ENCODE measurements around the gene OR2T1.
"Not testable (repeated sequence)": the region's sequence is repeated elsewhere in the genome, so short reads cannot be mapped to it uniquely, and the experiment has no call there.

Gene OR2T1, protein sequence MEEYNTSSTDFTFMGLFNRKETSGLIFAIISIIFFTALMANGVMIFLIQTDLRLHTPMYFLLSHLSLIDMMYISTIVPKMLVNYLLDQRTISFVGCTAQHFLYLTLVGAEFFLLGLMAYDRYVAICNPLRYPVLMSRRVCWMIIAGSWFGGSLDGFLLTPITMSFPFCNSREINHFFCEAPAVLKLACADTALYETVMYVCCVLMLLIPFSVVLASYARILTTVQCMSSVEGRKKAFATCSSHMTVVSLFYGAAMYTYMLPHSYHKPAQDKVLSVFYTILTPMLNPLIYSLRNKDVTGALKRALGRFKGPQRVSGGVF

DNA sequence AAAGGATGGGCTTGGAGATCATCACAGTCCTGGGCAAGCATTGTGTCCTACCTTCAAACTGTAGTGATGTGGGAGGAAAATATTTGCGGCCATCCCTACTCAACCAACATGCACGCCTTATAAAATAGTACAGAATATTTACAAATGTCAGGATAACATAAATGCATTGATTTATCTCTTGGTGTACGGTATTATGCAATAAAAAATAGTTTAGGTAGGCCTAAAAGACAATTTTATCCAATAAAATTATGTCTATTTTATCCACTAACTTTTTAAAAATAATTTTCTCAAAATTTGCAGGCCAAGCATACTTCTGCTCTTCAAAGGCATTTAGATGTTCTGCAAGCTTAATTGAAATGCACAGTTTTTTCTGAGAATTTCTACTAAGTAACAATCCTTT, at the start of gene OR2T1:
Gene OR2T1 (plus strand): TSS at position 301 of the 400 bp plus-strand sequence. CDS start 3,100 bp downstream, outside the sequence.
- no peak for DNase-seq

DNA sequence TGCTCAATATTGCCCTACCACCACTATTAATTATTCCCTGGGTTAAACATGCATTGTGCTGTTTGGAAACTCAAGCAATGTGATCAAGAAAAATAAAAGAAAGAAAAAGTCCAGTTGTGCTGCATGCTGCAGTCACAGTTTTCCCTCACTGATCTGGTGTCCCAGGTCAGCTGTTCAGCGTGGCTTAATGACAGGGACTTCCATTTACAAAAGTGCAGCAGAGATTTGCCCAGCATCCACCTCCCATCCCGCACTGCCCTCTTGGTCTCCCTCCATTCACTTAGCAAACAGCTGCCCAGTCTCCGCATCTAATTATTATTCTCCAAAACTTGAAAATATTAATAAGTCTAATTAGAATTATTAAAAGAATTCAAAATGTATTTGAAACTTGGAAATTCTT, 43.4 kb upstream of the OR2T1 start:
- no peak for DNase-seq

DNA sequence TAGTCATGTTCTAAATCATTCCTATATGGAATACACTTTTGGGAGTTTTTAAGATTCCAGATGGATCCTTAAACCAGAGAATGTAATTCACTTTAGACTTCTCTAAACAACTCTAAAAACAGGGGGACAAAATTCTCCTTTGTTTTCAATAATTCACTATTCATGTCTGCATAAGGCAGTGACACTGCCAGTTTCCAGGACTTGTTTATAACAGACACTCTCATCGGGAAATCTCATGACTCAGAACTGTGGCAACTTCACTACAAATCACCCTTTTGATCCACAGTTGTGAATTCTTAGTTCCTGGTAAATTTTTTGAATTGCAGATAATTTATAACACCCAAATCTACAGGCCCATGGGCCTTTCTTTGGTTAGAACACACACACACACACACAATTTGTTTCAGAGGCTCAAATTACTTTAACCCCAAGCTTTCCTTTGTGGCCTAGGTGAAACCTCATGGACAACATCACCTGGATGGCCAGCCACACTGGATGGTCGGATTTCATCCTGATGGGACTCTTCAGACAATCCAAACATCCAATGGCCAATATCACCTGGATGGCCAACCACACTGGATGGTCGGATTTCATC, 41.6 kb upstream of the OR2T1 start, which contains the start of gene OR2T4:
Gene OR2T4 (plus strand): TSS at position 545 of the 595 bp plus-strand sequence. CDS start 0 bp downstream, at position 545.
- DNase-seq, result no peak

DNA sequence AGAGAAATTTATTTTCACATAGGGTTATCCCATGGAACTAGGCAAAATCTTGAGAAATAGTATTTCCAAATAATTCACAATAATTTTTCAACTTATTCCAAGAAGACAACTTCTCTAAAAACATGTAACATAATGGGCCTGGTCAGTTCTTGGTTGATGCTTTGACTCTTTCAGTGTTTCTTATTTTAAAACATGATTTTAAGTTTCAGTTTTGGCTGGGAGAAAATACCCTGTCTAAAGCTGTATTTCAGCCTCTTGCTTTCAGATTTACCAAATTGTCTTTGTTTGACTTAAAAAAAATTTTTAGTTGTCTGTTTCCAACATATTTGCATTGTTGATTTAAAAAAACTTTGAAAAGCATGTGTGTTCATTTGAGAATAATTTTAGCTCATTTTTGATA, 36.2 kb upstream of the OR2T1 start:
- no peak for DNase-seq

DNA sequence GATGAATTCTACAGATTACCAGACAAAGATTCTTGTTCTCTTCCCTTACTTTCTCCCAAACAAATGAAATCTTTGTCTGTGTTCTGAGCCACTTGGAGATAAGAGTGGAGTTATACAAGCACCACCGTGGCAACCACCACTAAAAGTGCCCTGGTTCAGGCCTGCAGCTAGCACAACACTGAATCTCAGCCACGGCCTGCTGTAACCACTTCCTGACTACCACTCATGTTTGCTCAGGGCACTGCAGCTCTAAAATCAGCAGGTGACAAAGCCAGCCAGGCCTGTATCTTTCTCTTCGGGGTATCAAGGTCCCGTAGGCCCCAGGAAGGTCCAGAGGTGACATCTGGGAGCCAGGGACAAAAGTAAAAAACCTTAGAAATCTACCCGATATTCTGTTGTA, 30.5 kb upstream of the OR2T1 start:
- DNase-seq, result no peak

DNA sequence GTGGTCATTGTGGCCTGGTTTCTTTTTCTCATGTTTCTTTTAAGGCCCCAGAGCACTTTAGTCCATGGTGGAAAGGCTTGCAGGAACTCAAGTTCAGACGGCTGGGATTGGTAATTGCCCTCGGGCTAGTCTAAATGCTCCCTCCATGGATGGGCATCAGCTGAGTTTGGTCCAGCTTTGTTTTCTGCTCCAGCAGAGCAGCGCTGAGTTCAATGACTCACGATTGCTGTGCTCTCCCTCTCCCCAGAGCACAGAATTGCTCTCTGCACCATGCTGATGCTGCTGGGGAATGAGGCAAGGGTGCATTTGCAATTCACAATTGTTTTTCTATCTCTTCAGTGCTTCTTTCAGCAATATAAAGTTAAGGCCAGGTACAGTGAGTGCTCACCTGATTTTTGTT, 29.1 kb upstream of the OR2T1 start:
- DNase-seq, result no peak

DNA sequence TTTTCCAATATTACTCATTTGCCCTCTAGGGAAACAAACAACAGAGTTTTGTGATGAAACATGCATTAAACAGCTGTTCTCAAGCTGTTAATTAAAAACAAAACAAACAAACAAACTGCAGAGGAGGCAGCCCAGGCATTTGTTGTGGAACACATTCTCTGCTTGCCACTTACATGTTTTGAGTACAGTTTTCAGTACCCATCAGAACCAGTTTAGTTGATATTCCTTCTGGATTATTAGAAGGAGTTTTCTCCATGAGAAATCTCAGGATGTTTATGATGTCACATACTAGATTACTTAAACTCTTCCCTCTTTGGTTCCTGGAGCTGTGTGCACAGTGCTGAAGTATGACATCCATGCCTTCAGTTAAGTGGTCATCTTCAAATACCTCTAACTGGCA, 27.4 kb upstream of the OR2T1 start, which contains the start of gene OR2T6:
Gene OR2T6 (plus strand): TSS at position 301 of the 400 bp plus-strand sequence. CDS start 11,863 bp downstream, outside the sequence.
- DNase-seq, result no peak

DNA sequence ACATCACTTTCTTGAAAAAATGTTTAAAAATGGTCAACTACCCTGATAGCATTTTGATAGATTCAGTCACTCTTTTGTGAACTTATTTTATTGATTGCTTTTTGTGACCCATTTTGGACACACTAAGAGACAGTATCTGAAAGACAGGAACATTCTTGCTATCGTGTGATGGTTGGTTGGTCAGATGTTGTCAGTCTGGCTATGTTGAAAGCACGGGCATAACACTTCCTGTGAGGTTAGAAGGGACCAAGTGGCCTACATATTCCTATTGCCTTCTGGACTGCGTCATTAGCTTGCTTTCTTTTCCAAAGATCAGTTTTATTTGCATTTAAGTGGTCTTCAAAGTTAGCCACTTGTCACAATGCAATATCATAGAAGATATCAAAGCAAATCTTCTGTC, 25.9 kb upstream of the OR2T1 start:
- DNase-seq, result no peak

DNA sequence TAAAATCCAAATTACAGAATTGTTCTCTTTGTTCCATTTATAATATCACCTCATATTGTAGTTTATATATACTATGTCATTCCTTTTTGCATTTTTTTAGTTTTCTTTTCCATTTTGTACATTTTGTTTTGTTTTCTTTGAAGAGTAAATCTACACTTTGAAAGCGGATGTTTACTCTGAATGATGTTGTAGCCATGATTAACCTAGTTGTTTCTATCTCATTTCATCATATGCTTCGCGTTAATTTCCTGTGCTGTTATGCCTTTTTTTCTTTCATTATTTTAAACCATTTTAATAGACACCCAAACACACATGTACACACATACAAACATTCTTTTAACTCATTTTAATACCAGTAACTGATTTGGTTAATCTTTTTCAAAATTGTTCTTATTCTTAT, 22.0 kb upstream of the OR2T1 start:
- DNase-seq, result no peak

DNA sequence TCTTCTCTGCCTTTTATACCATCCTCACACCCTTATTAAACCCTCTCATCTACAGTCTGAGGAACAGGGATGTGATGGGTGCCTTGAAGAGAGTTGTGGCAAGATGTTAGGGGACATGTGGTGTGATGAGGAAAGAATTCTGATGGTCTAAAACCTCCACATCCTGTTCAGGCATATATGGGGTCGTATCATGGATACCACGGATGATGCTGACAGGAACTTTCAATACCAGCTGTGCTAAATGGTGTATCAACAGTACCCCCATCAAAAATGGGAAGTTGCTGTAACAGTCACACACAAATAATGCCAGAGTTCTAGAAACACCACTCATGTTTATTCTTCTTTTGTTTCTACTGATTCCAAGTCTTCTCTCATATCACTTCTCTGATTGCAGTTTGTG, 14.4 kb upstream of the OR2T1 start:
- DNase-seq, result no peak

DNA sequence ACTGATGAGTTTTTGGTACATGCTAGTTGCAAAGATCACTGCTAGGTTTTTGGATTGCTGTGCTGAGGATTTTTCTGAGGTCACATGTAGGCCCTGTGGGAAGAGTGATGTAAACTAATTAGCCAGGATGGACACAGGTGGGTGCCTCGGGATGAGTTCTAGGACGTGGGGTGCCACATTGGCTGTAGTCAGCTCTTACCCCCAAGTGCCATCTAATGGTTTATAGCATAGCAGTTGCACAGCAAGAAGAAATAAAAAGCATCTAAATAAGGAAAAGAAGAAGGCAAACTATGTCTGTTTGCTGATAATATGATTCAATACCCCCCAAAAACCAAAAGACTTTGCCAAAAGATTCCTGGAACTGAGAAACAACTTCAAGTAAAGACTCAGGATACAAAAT, 9.8 kb upstream of the OR2T1 start:
- DNase-seq, result no peak

DNA sequence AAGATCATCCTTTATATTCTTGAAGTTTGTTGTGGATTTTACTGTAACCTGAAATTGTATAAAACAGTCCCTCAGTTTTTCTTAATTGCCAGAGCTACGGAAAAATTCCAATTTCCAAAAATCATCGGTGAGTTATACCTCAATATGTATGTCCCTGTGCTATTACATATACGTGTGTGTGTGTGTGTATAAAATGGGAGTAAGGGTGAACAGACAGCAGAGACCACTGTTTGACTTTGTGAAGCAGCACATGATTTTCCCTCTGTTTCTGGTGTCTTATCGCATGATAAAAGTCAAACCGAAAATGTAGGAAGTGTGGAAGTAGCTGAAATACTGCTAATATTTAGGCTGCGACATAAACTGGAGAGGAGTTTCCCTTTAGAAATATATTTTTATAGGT, 1.2 kb downstream of the OR2T1 start:
- DNase-seq, result no peak

DNA sequence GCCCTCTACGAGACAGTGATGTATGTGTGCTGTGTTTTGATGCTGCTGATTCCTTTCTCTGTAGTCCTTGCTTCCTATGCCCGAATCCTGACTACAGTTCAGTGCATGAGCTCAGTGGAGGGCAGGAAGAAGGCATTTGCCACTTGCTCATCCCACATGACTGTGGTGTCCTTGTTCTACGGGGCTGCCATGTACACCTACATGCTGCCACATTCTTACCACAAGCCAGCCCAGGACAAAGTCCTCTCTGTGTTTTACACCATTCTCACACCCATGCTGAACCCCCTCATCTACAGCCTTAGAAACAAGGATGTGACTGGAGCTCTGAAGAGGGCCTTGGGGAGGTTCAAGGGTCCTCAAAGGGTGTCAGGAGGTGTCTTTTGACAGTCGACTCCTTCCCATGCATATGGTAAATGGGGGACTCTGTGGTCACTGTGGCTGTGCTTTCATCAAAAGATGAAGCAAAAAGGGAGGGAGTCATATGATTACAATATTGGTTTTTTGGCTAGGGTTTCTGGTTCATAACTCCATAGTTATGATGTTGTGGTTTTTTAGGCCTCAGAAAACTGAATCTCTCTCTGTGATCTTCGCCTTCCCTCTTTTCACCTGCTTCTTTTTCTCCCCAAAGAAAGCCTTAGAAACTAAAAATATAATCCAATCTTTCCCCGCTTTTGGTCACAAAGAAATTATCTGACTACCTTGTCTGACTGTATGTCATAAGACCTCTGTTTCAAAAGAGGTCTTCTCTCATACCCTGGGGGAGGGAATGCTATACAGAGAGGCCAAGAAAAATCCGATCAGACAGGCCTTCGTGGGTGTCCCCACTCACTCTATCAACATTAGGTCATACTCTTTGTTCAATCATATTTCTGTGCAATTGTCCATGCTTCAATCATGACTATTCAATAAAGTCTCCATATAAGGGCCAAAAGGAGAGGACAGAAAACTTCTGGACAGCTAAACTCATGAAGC, 4.2 kb downstream of the OR2T1 start:
- no peak for DNase-seq

DNA sequence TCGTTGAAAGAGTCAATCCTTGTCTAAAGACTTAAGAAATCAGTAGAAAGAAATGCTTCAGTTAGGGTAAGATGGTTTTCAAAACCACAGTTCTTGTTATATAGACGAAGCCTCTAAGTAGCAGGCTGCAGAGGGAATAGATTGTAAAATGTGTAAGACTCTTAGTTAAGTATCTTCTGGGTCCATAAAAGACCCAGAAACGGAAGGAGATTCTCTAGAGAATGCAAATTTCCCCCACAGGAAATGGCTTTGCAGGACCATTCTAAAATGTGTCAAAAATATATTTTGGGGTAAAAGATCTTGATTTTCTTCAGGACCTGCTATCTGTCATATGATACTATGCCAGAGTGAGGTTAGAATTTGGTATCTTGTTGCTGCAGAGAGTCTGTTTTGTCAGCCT, 13.4 kb downstream of the OR2T1 start:
- no peak for DNase-seq

DNA sequence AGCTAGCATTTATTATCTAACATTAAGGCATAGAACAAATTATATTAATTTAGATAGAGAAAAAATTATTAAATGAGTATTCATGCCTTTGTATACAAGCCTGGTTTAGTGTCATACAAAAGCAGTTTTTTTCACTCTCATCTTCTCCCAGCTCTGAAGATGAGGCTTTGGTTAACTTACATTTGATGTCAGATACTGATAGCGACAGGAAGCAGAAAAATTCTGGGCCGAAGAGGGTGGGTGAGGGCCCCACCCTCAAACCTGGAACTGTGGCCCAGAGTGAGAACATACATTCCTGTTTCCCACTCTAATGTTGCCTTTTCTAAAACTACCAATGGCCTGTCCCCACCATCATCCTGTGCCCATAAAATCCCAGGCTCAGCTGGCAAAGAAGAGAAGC, 15.0 kb downstream of the OR2T1 start:
- DNase-seq, result no peak

DNA sequence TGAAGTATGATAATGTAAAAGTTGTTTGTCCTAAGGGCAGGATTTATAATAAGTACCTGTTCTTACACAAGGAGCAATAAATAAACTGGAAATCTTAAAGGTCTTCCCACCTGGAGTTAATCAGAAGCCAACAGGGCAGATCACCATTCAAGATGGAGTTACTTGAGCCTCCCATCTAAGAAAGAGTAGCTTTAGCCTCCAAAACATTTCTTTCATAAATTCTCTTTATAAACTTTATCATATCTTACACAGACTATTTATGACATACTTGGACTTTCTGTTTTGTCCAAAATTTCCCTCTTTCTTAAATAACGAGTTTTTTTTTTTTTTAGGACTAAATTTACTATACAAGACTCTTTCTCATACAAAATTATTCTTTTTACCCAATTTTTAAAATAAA, 18.5 kb downstream of the OR2T1 start:
- DNase-seq, result no peak

DNA sequence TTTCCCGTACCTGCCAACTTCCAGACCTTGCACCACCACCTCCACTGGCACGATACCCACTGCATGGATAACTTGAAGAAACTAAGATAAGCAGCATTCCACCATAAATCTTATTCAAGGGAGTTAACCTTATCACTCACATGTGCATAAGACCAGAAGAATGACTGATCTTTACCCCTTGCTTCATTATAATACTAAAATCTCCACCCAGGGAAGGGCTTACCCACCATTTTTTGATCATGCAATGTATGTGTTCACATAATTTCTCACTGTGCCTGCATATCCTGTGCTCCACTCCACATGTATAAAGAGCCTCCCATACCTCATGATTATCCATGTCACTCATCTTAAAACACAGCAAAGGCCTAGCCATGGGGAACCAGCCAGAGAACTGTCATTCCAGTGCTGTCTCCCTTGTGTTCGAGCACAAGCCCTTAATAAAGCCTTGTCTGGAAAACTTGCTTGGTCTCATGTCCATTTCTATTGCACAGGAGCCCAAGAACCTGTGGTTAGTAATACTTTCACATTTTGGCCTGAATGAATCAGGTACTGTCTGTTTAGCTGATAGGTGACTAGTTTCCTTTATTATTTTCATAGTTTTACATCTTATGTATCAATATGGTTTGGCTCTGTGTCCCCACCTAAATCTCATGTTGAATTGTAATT, 24.8 kb downstream of the OR2T1 start:
- DNase-seq, result not testable (repeated sequence)

DNA sequence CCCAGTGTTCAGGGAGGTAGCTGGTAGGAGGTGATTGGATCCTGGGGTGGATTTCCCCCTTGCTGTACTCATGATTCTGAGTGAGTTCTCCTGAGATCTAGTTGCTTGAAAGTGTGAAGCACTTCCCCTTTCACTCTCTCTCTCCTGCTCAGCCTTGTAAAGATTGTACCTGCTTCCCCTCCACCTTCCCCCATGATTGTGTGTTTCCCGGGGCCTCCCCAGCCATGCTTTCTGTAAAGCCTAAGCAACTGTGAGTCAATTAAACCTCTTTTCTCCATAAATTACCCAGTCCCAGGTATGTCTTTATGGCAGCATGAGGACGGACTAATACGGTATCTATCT, 25.3 kb downstream of the OR2T1 start:
- not testable (repeated sequence) for DNase-seq

DNA sequence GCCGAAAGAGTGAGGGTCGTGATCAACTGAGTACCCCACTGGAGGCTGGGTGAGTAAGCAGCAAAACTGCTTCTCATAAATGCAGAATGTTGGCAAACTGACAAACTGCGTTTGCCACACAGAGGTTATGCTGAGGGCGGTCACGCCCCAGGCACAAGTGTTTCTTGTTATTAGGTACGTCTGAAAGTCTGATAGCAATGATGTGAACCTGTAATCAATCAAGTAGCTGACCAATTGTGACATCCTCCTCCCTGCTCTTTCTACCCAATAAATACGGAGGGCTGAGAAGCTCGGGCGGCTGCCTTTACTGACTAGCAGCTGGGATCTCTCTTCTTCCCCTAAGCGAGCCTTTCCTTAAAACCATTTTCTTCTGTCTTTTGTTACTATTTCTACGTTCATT, 28.8 kb downstream of the OR2T1 start:
- not testable (repeated sequence) for DNase-seq

DNA sequence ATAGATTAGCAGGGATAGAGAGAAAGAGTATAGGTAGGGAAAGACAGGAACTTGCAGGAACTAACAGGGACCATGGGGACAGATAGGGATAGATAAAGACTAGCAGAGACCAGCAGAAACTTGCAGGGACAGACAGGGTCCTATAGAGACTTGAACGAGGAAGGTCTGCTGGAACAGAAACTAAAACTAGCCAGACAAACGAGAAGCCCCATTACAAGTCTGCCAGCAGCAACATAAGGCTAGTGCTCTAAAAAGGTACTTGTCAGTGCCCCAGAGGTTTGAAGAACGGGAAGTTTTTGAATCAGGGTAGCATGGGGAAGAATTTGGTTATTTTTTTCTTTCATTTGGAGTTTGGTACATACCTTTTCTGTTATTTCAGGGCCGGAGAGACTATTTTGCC, 29.4 kb downstream of the OR2T1 start:
- DNase-seq, result not testable (repeated sequence)

DNA sequence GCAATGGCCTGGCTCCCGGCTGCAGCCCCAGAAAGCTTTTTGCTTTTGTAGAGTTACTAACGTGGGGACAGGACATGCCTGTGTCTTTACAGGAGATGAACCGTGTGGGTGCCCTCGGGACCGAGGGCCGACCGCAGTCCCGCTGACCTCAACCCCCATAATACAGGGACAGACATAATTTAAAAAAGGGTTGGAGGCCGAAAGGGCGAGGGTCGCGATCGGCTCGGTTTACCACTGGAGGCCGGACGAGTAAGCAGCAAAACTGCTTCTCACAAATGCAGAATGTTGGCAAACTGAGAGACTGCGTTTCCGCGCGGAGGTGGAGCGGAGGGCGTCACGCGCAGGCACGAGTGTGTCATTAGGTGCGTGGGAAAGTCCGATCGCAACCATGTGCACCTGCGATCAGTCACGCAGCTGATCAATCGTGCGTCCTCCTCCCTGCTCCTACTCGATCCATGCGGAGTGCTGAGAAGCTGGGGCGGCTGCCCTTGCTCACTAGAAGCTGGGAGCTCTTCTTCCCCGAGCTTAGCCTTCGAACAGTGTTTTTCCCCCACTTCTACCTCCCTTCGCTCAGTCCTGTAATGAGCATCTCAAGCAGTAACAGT, 31.1 kb downstream of the OR2T1 start:
- not testable (repeated sequence) for DNase-seq

DNA sequence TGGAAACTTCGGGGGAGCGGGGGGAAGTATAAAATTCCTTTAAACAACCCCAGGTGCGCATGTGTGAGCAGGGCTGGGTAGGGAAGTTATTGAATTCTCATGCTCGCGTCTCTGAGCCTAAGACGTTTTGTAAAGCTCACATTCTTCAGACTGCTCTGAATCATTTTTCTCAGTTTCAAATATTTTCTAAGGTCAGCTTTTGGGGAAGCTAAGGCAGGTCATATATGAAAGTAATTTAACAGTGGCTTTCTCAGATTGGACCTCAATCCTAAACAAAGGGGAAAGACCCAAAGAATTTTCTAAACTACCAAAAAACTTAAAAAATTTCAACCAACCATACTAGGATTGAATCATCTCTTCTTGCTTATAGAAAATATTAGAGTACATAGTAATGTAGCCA, 32.1 kb downstream of the OR2T1 start:
- DNase-seq, result not testable (repeated sequence)
